ENCODE results near the gene GOLGB1.

Gene GOLGB1

DNA sequence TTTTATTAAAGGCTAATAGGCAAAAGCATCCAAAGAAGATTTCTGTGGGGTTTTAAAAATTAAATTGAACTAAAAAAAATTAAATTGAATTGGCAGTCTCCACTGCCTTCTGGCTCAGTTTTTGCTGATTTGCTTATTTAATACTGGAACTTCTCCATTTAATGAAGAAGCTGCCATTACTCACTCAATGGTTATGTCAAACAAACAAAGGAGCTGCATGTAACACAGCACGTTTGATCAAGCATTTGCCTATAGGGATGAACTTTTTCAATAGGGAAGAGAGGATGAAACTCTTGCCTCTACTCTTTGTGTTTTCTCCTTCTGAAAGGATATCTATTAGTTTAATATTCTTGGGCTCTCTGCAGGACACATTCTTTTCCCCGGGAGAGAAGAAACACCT, 84.1 kb downstream of the GOLGB1 start:
- no peak overlapping the region for H3K27ac ChIP-seq
- ChIA-PET POLR2A (ENCODE audit: low non-redundant PET) (no interaction called here), CTCF (interaction anchor here (0.6 kb wide), 1 partner anchor 49 kb away, joined by 3 read pairs; no protein-coding TSS in a partner anchor)
- no peak for DNase-seq (ENCODE audit: low spot score)
- TF ChIP-seq, protein P1, sequence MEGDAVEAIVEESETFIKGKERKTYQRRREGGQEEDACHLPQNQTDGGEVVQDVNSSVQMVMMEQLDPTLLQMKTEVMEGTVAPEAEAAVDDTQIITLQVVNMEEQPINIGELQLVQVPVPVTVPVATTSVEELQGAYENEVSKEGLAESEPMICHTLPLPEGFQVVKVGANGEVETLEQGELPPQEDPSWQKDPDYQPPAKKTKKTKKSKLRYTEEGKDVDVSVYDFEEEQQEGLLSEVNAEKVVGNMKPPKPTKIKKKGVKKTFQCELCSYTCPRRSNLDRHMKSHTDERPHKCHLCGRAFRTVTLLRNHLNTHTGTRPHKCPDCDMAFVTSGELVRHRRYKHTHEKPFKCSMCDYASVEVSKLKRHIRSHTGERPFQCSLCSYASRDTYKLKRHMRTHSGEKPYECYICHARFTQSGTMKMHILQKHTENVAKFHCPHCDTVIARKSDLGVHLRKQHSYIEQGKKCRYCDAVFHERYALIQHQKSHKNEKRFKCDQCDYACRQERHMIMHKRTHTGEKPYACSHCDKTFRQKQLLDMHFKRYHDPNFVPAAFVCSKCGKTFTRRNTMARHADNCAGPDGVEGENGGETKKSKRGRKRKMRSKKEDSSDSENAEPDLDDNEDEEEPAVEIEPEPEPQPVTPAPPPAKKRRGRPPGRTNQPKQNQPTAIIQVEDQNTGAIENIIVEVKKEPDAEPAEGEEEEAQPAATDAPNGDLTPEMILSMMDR (conservative IDR thresholded peaks at IDR 0.05; ENCODE audit: low read depth) = no peak

DNA sequence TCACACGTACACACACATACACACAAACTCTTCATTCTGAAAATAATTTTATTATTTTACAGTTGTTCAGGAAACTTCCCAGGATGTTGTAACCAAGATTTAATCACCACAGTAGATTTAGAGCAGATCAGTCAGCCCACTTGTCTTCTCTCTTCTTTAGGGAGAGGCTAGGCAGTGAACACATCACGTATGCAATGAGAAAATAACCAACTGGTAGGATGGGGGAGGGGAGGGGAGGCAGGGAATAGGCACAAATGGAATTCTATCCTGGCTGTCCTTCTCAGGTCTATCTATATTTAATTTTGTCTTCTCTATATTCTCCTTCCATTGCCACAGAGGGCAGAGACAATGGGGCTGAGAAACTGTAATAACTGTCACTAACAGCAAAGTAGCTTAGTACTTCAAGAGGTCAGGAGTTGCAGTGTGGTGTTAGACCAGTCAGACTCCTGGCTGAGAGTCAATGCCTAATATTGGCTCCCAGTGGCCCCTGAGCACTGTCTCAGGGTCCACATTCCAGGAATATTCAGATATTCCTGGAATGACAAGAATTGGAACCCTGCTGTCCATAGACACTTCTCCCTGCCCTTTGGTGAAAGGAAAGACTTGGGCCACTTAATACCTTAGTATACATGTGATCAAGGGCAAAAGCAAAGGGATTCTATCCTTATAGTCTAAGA, 86.2 kb downstream of the GOLGB1 start:
- POLR2A ChIA-PET (ENCODE audit: low non-redundant PET) = no interaction called here

DNA sequence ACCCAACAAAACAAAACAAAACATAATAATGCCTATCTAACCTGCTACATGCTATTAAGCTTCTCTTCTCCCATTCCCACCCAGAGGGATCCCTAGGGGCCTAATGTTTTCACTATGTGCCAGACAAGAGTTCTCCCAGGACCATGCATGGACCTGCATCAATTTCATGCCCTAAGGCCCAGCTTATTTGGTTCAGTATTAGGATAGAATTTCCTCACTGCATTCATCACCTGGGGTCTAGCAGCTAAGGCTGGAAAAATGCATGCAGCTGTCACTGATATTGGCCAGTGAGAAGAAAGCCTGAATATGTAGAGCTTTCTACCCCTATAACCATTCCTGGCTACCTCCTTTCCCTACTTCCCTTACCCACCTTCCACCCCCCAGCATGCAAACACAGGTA, 86.8 kb downstream of the GOLGB1 start:
- TF ChIP-seq, protein P1 (conservative IDR thresholded peaks at IDR 0.05; ENCODE audit: low read depth) = no peak
- no peak for DNase-seq (ENCODE audit: low spot score)
- ChIA-PET POLR2A (ENCODE audit: low non-redundant PET) (no interaction called here), CTCF (interaction anchor here (0.7 kb wide), 1 partner anchor 104 kb away, joined by 3 read pairs; no protein-coding TSS in a partner anchor)
- no peak overlapping the region for H3K27ac ChIP-seq

More for the DNA sequence above, 86.2 kb downstream of the GOLGB1 start:
- H3K27ac ChIP-seq = no peak overlapping the region
- CTCF ChIA-PET = interaction anchor here (0.7 kb wide), 2 partner anchors 99 to 103 kb away, joined by 3 to 4 read pairs; no protein-coding TSS in a partner anchor
- TF ChIP-seq, protein P1 (conservative IDR thresholded peaks at IDR 0.05; ENCODE audit: low read depth) = no peak
- no peak for DNase-seq (ENCODE audit: low spot score)

DNA sequence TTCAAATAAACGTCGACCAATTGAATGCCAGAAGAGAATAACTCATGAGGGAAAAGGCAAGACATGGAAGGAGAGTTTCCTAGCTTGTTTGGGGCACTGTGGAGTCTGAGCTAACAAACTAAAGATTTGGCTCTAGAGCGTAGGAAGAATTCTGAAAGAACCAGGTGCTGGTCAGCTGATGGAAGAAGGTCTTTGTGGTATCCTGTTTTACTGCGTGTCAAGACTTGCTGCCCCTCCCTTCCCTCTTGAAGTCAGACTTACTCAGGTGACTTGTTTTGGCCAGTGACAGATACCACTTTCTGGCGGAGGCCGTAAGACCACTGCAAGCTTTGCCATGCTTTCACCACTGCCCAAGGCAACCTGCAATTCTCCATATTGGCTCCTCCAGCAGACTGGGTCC, 88.2 kb downstream of the GOLGB1 start:
- ChIA-PET CTCF (no interaction called here), POLR2A (ENCODE audit: low non-redundant PET) (no interaction called here)
- TF ChIP-seq, protein P1 (conservative IDR thresholded peaks at IDR 0.05; ENCODE audit: low read depth) = no peak
- peak; percentile 41 for DNase-seq (ENCODE audit: low spot score)
- H3K27ac ChIP-seq = no peak overlapping the region

DNA sequence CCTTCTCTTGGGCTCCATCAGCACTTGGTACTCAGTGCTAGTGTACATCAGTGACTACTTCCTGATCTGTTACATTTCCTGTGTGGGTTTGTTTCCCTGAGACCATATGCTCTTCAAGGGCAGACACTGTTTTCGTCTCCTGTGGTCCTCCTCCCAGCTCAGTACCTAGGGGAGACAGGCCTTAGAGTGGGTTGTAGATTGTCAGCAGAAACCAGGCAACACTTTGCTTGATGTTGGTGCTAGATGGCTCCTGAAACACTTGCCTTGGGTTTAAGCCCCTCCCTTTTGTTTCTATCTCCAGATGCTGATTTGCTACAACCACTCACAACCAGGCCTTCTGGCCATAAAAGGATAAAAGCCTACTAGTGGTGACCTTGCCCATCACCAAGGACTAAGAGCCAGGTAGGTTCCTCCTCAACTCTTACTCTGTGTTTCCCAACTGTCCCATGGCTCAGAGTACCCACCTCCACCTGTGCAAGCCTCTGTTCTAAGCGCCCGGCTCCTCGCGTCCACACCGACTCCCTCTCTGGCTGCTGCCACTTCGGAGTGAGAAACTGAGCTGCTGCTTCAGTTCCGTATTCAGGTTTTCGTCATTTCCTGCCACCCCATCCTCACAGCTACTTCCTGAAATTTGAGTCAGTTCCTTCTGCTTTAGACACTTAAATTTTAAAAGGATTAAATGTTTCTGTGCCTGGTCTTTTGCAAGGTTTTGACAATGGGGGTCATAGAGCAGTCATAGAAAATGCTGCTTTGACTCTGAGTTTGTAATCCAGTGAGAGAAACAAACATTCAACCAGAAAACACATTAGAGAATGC, 89.0 kb downstream of the GOLGB1 start, which contains the start of gene HCLS1:
HCLS1 (minus strand) TSS at position 548 of the 816 bp plus-strand sequence. CDS start 2,556 bp downstream, outside the sequence.
- TF ChIP-seq, protein P1 (conservative IDR thresholded peaks at IDR 0.05; ENCODE audit: low read depth) = no peak
- ChIA-PET CTCF (interaction anchor here (0.7 kb wide), 1 partner anchor 114 kb away, joined by 3 read pairs; no protein-coding TSS in a partner anchor), POLR2A (ENCODE audit: low non-redundant PET) (no interaction called here)
- H3K27ac ChIP-seq = no peak within 1 kb of the TSS
- no peak for DNase-seq (ENCODE audit: low spot score)

DNA sequence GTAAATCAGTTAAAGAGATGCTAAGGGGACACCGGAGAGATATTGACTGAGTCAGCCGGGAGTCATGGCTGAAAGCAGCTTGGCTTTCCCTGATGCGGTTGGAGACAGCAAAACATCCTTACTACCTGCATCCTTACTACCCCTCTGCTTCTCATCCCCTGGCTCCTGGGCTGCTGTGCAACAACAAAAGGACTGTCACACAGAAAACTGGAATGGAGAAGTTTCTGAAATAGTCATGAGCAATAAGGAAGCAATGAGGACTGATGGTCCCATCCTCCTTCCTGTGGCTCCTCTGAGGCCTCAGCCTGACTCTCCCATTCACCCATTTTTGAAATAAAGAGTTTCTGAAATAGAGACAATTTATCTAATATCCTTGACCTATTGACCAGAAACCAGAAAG, 90.0 kb downstream of the GOLGB1 start:
- no peak for DNase-seq (ENCODE audit: low spot score)
- POLR2A ChIA-PET (ENCODE audit: low non-redundant PET) = no interaction called here
- no peak overlapping the region for H3K27ac ChIP-seq

More for the DNA sequence above, 90.0 kb downstream of the GOLGB1 start:
- CTCF ChIA-PET = no interaction called here
- TF ChIP-seq, protein P1 (conservative IDR thresholded peaks at IDR 0.05; ENCODE audit: low read depth) = no peak

Measured in RWPE1 (cell line).